Measurements from ENCODE around the gene CADM4.

- TF ChIP-seq TAF1 (conservative IDR thresholded peaks at IDR 0.05): no peak
- no peak for TF ChIP-seq CTCF (IDR thresholded peaks at IDR 0.05; ENCODE audit: low read depth, low read length, missing input control)
- no peak for TF ChIP-seq REST (IDR thresholded peaks at IDR 0.05)
- TF ChIP-seq HNF4A (conservative IDR thresholded peaks at IDR 0.05): no peak
- TF ChIP-seq MAX (IDR thresholded peaks at IDR 0.05): no peak
- no peak for TF ChIP-seq EGR1 (IDR thresholded peaks at IDR 0.05; ENCODE audit: low read depth in 2 of 2)
- no peak for TF ChIP-seq GABPA (IDR thresholded peaks at IDR 0.05 in 1 of 2, conservative IDR thresholded peaks at IDR 0.05 in 1 of 2)
- no peak for TF ChIP-seq ATF3 (IDR thresholded peaks at IDR 0.05)
- no peak for TF ChIP-seq HNF4G (IDR thresholded peaks at IDR 0.05)
These were observed 2.9 kb upstream of the CADM4 start for GRCh38 chr19:43642531-43642930.

All from liver (tissue), 3 donors.